Peyer's patch (tissue), 4 donors: ENCODE data around the gene USO1.

Experiments
- CTCF ChIP-seq, 6 experiments: fragments of 450-650 bp in 4 of 6; fragments of 200-600 bp in 2 of 6; sonication (generic) in 1 of 6; IDR thresholded peaks; one replicate each; pipeline ENCODE4 v1.5.1; 2017 to 2019; ENCODE audit warnings: antibody characterized with exemption in 6 of 6, mild to moderate bottlenecking in 3 of 6, moderate library complexity in 1 of 6
- POLR2A ChIP-seq, 2 donors: fragments of 450-650 bp; IDR thresholded peaks; one replicate each; pipeline ENCODE4 v1.5.1; 2017; ENCODE audit warnings: antibody characterized with exemption in 2 of 2, mild to moderate bottlenecking in 2 of 2, moderate library complexity in 2 of 2

GRCh38 chr4:75858721-75859120 lies 134.3 kb downstream of the USO1 start:
- TF ChIP-seq POLR2A (IDR thresholded peaks at IDR 0.05) = no peak
- TF ChIP-seq CTCF (IDR thresholded peaks at IDR 0.05) = no peak
